Measurements from ENCODE around the gene FHAD1.

DNA sequence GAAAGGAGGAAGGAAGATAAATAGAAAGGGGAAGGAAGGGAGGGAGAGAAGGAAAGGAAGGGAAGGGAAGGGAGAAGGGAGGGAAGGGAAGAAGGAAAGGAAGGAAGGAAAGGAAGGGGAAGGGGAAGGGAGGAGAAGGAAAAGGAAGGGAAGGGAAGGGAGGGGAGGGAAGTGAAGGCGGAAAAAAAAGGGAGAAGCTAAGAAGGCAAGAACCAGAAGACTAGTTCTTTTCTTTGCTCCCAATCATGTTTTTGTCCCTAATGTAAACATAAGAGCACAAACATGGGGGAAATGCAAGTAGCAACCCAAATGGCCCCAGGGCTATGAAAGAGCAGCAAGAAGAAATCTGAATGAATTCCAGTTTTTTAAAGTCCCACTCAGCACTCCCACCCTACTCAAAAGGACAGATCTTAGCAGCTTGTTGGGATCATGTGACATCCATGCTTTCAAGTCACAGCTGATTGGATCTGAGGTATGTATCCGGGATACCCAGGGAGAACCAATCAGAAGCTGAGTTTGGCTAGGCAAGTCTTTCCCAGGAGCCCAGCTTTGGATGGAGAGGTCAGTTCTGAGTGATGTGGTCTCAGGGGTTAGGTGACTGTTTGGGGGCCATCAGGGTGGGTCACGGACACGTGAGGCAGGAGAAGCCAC, 24.2 kb upstream of the FHAD1 start:
- TF ChIP-seq CTCF (IDR thresholded peaks at IDR 0.05; ENCODE audit: extremely low read depth in 1 of 2, insufficient read depth in 1 of 2, low read depth in 1 of 2, low read length in 2 of 2) = no peak
- no peak for TF ChIP-seq POLR2AphosphoS5 (IDR thresholded peaks at IDR 0.05; ENCODE audit: insufficient read depth, low read depth, low read length)
- no peak for TF ChIP-seq EZH2 (IDR thresholded peaks at IDR 0.05; ENCODE audit: borderline replicate concordance, low read depth, low read length, severe bottlenecking)
- no peak for TF ChIP-seq POLR2A (IDR thresholded peaks at IDR 0.05; ENCODE audit: low read depth, low read length)
- no peak for TF ChIP-seq MAX (IDR thresholded peaks at IDR 0.05; ENCODE audit: insufficient read depth, insufficient read length)
- TF ChIP-seq MYC (IDR thresholded peaks at IDR 0.05; ENCODE audit: low read depth, low read length) = no peak
- no peak for TF ChIP-seq JUN (IDR thresholded peaks at IDR 0.05; ENCODE audit: borderline replicate concordance, insufficient read depth, insufficient read length, low read depth)
- TF ChIP-seq GATA2 (IDR thresholded peaks at IDR 0.05; ENCODE audit: insufficient read depth, insufficient read length, low read depth, low read length) = no peak
- no peak for TF ChIP-seq FOS (IDR thresholded peaks at IDR 0.05; ENCODE audit: borderline replicate concordance, insufficient read depth, low read length)

Data from endothelial cell of umbilical vein (primary cell).